ENCODE measurements around the gene SLC22A23.

GRCh38 chr6:3405679-3406078 is 51.2 kb downstream of the SLC22A23 start:
- TF ChIP-seq CTCF (IDR thresholded peaks at IDR 0.05; ENCODE audit: low read depth, low read length) (no peak), EZH2phosphoT487 (IDR thresholded peaks at IDR 0.05; ENCODE audit: low read depth) (no peak)

Data from OCI-LY3 (cell line).